NCI-H2196 (cell line): ENCODE results near the gene SERPIND1.
A peak's percentile ranks its signal among the peaks of the same experiment; 100 is the strongest.
"Not testable (repeated sequence)": the region's sequence is repeated elsewhere in the genome, so short reads cannot be mapped to it uniquely, and the experiment has no call there.

ENCODE experiments used
- DNase-seq: peaks from one replicate; lab custom pipeline; 2025; ENCODE audit not compliant: unreplicated experiment; lab: John Stamatoyannopoulos, UW

SERPIND1 gene

DNA sequence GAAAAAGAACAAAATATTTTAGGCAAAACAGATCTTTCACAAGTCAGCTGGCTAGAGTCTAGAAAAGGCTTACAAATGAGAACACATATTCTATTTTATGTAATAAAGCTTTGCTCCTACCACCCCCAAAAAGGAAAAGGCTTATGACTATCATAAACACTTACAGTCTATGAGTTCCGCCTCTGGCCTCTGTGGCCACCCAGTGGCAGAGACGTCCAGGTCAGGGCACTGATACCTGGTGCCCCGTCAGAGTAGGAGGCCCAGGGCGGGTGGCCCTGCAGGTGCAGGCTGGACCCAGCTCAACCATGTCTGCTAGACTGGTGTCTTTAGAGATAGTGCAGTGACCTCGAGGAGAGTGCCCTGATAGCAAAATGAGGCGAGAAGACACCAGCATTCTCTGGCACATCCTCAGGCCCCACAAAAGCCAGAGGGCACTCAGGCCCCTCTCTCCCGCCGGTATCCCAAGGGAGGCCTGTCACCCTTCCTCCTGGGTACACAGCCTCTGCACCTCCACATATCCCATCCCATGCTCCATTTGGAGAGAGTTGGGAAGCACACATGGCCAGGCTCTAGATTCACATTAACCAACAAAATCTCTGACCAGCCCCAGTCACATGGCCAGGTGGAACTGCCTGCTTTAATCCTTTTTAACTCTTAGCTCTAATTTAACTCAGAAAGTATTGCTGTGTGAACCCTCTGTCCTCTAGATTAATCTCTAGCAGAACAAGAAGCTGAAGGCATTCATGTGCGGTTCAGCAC lies 27.3 kb upstream of the SERPIND1 start:
- DNase-seq: no peak

DNA sequence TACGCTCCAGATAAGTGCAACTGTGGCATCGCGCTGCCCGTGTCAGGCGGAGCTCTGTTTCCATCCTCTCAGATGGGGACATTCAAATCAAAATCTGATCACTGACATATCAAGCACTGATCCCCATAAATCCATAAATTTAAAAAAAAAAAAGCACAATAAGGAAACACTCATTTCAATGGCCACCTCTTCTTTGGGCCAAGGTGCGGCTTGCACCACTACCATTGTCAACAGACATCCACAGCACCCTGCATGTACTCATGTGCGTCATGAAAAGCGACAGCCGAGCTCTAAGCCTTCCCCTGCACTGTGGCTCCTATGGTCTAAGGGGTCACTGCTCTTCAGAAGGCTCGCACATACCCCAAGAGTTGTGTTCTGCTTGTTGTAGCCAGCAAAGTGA lies 26.7 kb upstream of the SERPIND1 start:
- no peak for DNase-seq

DNA sequence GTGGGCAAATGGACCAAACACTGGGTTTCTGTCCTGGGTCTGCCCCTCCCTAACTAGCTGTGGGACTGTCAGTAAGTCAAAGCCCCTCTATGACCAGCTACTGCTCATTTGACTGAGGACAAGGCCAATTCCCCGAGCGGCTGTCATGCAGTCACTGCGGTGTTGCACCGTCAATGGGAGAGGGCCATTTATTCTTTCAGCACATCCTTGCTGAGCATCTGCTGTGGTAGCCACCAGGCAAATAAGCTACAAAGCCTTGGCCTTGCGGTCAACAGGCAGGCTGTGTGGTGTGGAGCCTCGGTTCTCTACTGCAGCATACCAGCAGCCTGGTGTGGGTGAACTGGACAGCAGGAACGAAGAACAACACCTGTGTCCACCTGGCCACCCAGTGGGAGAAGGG lies 25.8 kb upstream of the SERPIND1 start:
- DNase-seq: no peak

DNA sequence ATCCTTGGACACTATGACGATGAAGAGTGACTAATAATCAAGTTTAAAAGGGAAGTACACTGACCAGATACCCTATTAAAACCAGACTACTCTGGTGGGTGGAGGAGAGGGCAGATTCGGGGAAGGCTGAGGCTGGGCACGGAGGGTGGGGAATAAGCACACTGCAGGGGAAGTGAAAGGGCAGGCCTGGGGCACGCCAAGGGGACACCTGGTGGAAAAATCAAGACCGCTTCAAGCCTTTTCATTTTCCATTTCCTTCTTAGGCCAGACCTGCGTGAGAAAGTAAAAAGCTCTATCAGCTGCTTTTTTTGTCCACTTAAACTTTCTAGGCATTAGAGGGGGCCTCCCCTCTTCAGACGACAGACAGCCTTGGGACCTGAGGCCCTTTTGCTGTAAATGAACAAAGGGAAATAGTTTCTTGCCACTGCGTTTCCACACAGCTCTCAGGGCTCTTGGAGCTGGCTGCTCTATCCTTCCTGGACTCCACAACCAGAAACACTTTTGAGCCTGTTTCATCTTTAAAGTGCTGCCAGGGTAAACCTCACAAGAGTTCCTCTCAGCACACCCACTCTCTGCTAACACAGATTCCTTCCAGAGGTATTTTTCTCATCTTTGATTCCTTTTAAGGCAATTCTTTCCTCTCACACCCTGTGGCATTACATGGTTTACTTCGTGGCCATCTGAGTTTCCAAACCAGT lies 25.0 kb upstream of the SERPIND1 start:
- no peak for DNase-seq

DNA sequence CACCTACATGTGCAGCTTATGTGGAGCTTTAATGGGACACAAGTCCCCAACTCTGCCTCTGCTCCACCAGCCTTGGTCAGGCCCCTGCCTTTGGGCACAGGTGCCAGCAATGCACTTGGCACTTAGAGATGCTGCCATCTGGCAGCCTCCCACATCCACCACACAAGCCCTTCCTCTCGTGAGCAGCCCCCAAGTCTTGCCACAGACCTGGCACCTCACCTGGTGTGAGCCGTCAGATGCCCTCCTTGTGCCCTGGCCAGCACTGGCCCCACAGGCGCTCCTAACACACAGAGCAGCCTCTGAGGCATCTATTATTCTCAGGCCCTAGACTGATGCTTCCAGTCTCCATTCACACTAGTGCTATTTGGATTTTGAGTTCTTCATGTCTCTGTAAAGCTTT lies 24.5 kb upstream of the SERPIND1 start:
- no peak for DNase-seq

DNA sequence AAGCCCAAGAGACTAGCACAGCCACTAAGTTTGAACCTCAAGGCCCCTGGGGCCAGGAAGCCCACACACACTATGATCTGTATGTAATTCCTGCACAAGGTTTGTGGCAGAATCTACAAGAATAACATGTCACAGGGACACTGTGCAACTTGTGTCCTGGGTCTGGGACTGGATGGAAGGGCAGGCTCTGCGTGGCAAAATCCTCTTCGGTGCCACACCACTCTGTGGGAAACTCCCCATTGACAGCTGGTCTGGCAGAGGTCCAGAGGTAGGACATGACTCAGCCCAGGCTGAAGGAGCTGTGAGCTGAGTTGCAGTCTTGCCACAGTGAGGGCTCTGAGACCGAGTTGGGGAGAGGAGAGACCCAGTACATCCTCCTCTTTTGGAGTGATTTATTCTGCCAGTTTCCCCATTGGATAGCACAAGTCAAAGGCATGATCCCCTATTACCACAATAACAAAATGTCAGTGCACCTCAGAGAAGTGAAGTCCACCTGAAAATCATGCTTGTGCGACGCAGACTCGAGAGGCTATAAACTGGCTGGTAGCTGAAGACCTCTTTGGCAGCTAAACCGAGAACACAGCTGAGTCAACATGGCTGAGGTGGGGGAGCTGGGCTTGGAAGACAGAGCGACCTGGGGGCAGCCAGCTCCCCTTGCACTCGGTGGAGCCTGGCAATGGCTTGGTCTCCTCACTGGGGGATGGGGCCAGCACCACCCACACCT lies 23.3 kb upstream of the SERPIND1 start:
- DNase-seq: peak; percentile 59

DNA sequence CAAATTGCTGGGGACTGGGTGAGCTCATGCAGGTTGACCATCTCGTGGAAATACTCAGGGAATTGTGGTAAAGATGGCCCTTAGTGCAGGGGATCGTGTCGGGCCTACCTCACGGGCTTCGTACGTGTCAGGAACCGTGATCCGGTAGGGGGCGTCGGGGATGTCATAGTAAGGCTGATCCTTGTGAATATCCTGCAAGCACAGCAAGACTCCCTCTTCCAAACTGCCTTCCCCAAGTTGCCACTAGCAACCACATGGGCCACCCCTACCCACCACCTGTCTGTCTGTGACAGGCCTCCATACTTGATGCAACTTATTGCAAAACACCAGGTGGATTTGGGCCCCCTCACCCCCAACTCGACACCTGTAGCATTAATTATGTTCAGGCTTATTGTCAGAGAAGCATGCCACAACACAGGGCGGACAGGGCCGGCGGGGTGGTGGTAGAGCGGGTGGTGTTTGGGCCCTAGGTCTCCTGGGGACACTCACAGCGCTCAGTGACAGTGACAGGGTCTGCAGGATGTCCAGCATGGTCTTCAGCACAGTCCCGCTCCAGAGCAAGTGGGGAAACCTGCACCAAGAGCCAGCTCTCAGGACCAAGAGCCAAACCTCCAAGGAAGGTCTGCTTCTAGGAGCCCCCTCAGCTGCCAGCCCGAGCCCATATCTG lies 22.6 kb upstream of the SERPIND1 start:
- DNase-seq: peak; percentile 13

DNA sequence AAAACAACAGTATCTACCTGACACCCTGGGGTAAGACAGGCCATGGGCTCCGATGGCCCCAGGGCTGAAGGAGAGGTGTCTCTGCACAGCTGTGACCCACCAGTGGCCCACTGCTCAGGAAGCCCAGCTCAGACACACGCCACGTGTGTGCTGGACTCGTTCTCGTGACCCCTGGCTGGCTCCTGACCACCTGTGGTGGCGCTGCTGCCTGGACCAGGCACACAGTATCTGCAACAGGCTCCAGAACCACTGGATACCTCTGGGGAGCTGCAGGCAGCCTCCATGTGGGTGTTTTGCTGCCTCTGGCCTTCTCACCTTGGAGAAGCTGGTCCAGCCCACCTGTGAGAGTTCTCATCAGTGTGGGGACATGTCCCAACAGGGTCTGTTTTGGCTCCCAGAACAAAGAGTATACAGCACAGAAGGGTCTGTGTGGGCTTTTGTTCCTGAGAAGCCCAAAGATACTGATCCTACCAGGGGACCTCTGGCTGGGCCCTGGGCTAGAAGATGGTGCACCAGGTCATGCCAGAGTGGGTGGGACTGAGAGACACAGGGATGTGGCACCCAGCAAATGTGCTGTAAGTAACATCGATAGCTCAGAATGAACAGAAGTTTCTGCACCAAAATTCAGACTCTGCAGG lies 21.7 kb upstream of the SERPIND1 start:
- no peak for DNase-seq

DNA sequence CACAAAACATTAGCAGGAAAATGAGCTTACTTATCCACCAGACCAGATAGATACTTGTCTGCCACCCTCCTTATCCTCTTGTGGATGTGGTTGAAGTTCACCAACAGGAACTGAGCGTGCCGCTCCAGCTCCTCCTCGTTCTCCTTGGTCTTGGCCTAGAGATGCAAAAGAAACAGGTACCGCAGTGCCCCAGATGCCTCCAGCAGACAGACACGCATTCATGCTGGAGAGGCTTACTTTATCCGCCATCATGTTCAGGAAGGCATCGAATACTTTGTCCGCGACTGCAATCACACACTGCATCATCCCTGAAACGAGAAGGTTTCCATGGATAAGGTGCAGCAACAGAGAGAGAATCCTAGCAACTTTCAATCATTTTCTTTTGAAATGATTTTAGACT lies 21.0 kb upstream of the SERPIND1 start:
- no peak for DNase-seq

DNA sequence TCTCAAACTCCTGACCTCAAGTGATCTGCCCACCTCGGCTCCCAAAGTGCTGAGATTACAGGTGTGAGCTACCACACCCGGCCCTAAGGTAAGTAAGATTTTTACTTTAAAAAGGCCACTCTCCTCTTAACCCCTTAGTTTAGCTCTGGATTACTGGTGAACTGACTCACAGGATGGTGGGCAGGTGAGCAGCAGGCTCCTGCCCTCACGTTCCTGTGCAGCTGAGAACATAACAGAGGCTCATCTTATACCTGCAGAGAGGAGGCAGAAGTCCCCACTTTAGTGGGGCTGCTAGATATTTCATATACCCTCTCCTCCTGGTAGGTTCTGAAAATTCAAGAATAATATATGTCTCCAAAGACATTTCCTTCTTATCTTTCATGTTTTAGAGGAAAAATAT lies 17.1 kb upstream of the SERPIND1 start:
- no peak for DNase-seq

DNA sequence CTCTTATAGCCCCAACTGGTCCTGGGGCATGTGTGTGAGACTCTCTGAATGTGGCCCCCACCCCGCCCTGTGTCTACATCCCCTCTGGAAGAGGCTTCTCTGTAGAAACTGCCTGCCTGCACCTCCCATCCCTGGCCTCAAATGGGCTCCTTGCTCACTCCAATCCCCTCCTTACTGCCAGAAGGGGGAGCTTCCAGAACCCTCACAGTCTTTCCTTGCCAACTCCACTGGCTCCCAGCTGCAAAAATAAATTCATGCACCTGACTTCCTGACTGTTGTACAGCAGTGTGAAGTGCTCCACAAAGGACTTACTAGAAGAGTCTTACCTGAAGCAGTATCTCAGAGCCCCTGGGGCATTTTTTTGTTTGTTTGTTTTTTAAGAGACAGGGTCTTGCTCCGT lies 15.2 kb upstream of the SERPIND1 start:
- no peak for DNase-seq

DNA sequence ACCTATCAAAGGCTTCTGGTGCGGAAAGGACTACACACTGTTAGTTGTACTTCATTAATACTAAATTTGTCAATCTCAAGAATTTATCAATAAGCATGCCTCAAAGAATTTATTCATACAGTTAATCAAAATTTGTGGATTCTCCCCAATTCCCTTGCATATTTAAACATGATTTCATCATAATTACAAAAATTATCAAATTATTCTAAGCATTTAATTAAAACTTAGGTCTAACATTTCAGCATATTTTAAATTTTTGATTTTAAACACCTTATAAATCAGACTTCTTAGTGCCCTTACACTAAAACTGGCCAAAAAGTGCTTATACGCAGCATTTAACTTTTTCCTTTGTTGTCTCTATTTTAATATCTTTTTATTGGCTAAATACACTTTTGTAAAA lies 13.8 kb upstream of the SERPIND1 start:
- DNase-seq: no peak

DNA sequence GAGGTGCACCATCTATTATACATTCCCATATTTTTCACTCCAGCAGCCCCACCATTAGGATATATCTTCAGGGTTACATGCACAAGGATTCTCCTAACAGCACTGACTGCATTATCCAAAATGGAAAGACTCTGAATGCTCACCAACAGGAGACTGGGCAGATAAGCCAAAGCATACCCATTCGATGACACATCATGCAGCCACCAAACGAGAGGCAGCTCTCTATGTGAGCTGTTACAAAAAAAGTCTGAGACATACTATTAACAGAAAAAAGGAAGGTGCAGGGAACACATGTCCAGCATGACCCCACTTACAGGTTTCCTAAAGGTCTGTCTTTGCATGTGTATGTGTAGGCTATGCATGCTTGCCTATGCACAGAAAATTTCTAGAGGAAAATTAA lies 12.4 kb upstream of the SERPIND1 start:
- no peak for DNase-seq

DNA sequence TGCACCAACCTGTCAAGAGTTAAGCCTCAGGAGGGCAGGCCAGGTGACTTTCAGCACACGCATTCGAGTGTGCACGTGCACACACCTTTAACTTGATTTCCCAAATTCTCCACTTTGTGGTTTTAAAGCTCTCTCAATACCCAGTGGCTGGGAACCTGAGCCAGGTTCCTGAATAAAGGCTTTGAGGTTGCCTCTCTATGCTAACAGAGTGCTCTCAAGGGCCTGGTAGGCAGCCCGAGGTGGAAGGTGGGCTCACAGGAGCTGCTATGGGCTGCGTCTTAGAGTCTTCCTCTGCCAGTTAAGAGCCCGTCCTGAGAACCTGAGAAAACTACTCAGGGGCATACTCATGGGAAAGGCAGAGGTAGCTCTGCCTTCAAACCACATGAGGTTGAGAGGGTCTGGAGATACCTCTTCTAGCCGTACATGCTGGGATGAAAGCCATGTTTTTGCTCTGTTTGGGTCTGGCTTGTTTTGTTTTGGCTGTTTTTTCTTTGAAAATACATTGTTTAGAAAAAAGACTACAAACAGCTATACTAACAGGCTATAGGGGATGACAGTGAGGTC lies 11.6 kb upstream of the SERPIND1 start:
- DNase-seq: no peak

DNA sequence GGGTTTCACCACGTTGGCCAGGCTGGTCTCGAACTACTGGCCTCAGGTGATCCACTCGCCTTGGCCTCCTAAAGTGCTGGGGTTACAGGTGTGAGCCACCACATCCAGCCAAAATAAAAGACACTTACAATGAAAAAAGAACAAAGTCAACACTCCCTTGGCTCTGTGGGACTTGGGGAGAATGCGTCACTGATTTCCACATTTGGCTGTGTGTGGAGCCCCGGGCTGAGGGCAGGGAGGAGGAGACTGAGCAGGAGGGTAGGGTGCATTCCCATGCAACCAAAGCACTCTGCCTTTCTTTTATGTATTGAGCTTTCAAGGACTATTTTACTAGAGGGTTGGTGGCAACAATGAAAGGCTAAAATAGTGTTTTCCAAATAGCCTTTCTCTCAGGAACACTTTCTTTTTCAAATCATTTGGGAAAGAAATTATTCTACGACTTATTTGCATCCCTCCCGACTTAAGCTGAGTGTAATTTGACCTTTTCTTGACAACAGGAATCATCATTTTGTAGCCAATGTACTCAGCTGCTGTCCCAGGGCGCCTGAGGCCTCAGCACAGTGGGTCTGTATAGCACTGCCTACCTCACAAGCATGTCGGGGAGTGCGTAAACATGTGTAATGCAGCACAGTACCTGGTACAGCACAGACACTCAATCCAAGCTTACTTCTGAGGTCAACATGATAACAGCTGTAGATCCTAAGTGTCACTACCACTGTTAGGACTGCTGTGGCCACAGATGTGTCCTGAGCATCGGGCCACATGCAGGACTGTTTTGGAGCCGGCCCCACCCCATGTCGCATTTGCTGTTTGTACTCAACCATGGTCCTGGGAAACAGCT lies 10.1 kb upstream of the SERPIND1 start:
- no peak for DNase-seq

DNA sequence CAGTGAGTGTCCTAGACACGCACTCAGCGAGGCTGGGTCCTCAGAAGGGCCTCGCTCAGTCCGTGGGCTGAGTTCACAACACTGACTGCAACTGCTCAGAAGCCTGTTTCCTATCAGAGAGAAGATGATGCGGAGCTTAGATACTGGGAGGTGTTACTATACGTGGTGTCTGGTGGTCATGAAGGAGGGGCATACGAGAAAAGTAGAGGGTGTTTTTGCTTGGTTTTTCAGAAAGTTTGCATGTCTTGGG lies 9.5 kb upstream of the SERPIND1 start:
- no peak for DNase-seq

DNA sequence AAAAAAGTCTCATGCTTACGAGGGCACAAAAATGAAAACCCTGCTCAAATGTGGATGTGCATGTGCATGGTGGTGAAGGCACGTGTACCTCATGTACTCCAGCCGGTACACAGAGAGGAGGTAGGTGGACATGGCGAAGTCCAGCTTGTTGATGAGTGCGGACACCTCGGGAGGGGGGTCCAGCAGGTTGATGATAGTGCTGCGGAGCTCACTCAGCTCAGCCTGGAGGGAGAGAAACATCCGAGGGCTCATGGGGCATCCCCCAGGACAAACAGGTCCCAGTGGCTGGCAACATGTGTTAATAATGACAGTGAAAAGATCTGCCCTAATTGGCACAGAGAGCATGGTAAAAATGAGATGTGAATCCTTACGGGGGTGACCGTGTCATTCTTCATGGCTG lies 9.2 kb upstream of the SERPIND1 start:
- no peak for DNase-seq

DNA sequence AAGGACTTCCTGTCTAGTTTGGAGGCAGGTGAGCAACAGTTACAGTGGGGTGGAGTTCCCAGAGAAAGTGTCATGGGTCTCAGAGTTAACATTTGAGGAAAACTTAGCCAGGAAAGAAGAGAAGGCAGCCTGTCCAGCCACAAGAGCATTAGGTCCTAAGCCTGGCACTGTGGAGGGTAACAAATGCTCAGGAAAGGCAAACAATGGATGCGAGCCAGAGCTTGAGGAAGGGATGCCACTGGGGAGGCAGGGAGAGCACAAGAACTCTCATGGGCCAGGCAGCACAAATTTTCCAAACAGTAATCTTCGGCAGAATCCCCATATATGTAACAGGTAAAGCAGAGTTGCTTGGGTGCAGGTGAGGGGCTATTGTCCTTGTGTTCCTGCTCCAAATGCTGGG lies 8.0 kb upstream of the SERPIND1 start:
- DNase-seq: no peak

DNA sequence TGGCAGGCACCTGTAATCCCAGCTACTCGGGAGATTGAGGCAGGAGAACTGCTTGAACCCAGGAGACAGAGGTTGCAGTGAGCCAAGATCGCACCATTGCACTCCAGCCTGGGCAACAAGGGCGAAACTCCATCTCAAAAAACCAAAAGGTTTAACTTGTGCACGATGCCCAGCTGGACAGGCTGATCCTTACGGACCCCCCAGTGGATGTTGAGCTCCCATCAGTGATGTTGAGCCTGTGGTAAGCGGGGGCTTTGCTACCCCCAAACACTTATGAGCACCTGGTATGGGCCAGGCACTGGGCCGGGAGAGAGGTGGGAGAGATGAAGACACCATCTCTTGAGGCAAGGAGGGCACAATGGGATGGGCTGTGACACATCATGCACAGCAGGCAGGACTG lies 7.4 kb upstream of the SERPIND1 start:
- DNase-seq: no peak

DNA sequence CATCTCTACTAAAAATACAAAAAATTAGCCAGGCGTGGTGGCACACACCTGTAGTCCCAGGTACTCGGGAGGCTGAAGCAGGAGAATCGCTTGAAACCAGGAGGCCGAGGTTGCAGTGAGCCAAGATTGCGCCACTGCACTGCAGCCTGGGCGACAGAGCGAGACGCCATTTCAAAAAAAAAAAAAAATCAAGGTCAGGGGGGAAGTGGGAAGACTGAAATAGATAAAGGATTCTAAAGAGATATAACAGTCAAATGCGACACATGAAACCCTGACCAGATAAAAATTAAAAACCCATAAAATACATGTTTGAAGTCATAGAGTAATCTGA lies 4.5 kb upstream of the SERPIND1 start:
- not testable (repeated sequence) for DNase-seq
